ENCODE results near the gene NCMAP. TPM values are rescaled to one million over a fixed set of nuclear protein-coding genes. Genes with fewer than 3 reads are reported as not detected.

Gene NCMAP
- polyA plus RNA-seq, 1 of the 3 experiments (the other 2 are of a cell fraction) = not detected

DNA sequence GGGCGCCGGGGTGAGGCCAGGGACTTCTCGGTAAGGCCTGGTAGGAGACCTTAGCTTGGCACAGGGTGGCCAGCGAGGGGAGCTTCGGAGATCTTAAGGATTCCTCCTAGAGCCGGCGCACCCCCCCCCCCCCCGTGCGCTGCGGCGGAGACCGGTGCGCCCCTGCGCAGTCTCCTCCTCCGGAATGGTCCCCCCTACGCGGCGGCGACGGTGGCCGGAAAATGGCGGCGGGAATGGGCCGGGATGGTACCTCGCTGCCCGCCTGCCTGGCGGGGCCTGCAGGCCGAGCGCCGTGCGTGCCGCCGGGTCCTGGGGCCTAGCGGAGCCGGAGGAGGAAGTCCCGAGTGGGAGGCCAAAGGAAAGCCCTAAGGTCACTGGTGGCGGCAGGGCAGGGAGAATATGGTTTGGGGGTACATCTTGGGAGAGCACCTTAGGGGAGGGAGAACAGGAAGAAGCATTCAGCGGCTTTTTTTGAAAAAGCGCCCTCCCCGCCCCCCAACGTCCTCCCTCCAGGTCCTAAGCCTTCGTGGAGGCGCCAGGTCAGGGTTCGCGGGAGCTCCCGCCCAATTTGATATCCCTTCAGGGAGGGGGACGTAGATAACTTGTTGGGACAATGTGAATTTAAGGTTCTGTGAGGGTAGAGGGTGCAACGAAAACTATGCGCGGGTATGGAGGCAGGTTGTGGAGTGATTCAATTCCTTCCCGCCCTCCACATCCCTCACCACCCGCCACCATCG lies 87.6 kb downstream of the NCMAP start:
- H3K4me3 ChIP-seq (ENCODE audit: low read depth in 2 of 2, low read length in 1 of 2) = peak overlapping the region; percentile 84 to 86
- WGBS (ENCODE audit: low lambda C conversion rate) = 0% methylated on average over 26 of the region's 53 CpGs
- H2AFZ ChIP-seq (ENCODE audit: low read depth) = peak overlapping the region; percentile 25; the same call in 1 of the 2 replicates
- POLR2A ChIA-PET = interaction anchor here (0.5 kb wide), 1 partner anchor 730 kb away, joined by 3 read pairs; no protein-coding TSS in a partner anchor
- H3K9me3 ChIP-seq = no peaks in the 10 kb centered on the region
- peaks cover 32 to 35% of the 10 kb centered on the region in 2 experiments for H3K36me3 ChIP-seq (replicated peaks in 1 of 2; ENCODE audit: control insufficient read depth in 1 of 2, insufficient read depth in 2 of 2, low read length in 1 of 2)
- H4K20me1 ChIP-seq (ENCODE audit: insufficient read depth) = peaks cover 33% of the 10 kb centered on the region
- H3K4me2 ChIP-seq = peak overlapping the region; percentile 92
- H3K9ac ChIP-seq = peak overlapping the region; percentile 93
- H3K79me2 ChIP-seq (ENCODE audit: insufficient read depth) = peaks cover 64% of the 10 kb centered on the region
- H3F3A ChIP-seq (replicated peaks; ENCODE audit: insufficient read depth) = peaks cover 14% of the 10 kb centered on the region
- TF ChIP-seq SIN3A (IDR thresholded peaks at IDR 0.05; ENCODE audit: borderline replicate concordance, low read depth, low read length) = peak; percentile 17; the same call in 1 of the 2 replicates
- TF ChIP-seq TAF1 (IDR thresholded peaks at IDR 0.05; ENCODE audit: borderline replicate concordance, low read depth, low read length) = no peak
- TF ChIP-seq YY1 (IDR thresholded peaks at IDR 0.05; ENCODE audit: low read depth) = peak; percentile 90
- TF ChIP-seq GABPA (IDR thresholded peaks at IDR 0.05; ENCODE audit: low read depth) = peak; percentile 9; the same call in 1 of the 2 replicates
- peak in 1 of 2 experiments; percentile 18; a peak in 1 of 4 replicates for TF ChIP-seq EP300 (IDR thresholded peaks at IDR 0.05; ENCODE audit: borderline replicate concordance in 1 of 2, low read depth in 1 of 2, low read length in 1 of 2)
- H3K4me1 ChIP-seq (ENCODE audit: control insufficient read depth in 1 of 2, insufficient read depth in 2 of 2, low read depth in 1 of 2, low read length in 1 of 2) = peaks cover 15% of the 10 kb centered on the region in 2 experiments; a peak in 3 of 4 replicates
- no peaks in the 10 kb centered on the region for H3K27me3 ChIP-seq (ENCODE audit: insufficient read depth)
- no peaks in the 10 kb centered on the region for H3K9me2 ChIP-seq
- DNase-seq = peak; percentile 84
- peak overlapping the region; percentile 84 to 89 for H3K27ac ChIP-seq (ENCODE audit: low read depth in 2 of 2, low read length in 1 of 2)
- CTCF ChIA-PET = interaction anchor here (0.8 to 2.0 kb wide), 3 partner anchors 13 to 192 kb away, joined by 4 to 7 read pairs (median 5); no protein-coding TSS in a partner anchor

DNA sequence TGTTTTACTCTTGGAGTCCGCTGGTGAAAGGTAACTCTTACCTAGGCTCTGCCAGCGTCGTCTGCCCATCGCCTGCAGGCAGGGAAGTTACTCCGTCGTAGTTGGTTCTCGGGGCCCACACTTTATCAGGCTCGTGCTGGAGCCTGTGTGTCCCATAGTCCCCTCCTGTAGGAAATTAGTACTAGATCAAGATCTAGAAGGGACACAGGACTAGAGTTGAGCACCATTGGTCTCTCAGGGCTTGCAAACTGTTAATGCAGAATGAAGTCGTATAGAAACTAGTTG lies 88.2 kb downstream of the NCMAP start:
- H3F3A ChIP-seq (replicated peaks; ENCODE audit: insufficient read depth) = peaks cover 19% of the 10 kb centered on the region
- H3K4me1 ChIP-seq (ENCODE audit: control insufficient read depth in 1 of 2, insufficient read depth in 2 of 2, low read depth in 1 of 2, low read length in 1 of 2) = peaks cover 15% of the 10 kb centered on the region in 2 experiments; a peak in 3 of 4 replicates
- peak overlapping the region; percentile 84 to 86 for H3K4me3 ChIP-seq (ENCODE audit: low read depth in 2 of 2, low read length in 1 of 2)
- POLR2A ChIA-PET = no interaction called here
- peak; percentile 27 for DNase-seq
- H3K9me2 ChIP-seq = no peaks in the 10 kb centered on the region
- H3K79me2 ChIP-seq (ENCODE audit: insufficient read depth) = peaks cover 69% of the 10 kb centered on the region
- H2AFZ ChIP-seq (ENCODE audit: low read depth) = no peak overlapping the region
- H3K9me3 ChIP-seq = no peaks in the 10 kb centered on the region
- CTCF ChIA-PET = interaction anchor here (1.6 to 2.0 kb wide), 2 partner anchors 13 to 191 kb away, joined by 4 to 7 read pairs; no protein-coding TSS in a partner anchor
- H4K20me1 ChIP-seq (ENCODE audit: insufficient read depth) = peaks cover 33% of the 10 kb centered on the region
- H3K36me3 ChIP-seq (replicated peaks in 1 of 2; ENCODE audit: control insufficient read depth in 1 of 2, insufficient read depth in 2 of 2, low read length in 1 of 2) = peaks cover 37 to 40% of the 10 kb centered on the region in 2 experiments
- H3K4me2 ChIP-seq = peak overlapping the region; percentile 92
- H3K27ac ChIP-seq (ENCODE audit: low read depth in 2 of 2, low read length in 1 of 2) = peak overlapping the region; percentile 84 to 89; a peak in 3 of 4 replicates
- H3K27me3 ChIP-seq (ENCODE audit: insufficient read depth) = no peaks in the 10 kb centered on the region
- WGBS (ENCODE audit: low lambda C conversion rate) = under 1% methylated on average over 9 of the region's 9 CpGs
- peak overlapping the region; percentile 93 for H3K9ac ChIP-seq
- no peak for TF ChIP-seq FOXM1 (IDR thresholded peaks at IDR 0.05; ENCODE audit: low read depth)

DNA sequence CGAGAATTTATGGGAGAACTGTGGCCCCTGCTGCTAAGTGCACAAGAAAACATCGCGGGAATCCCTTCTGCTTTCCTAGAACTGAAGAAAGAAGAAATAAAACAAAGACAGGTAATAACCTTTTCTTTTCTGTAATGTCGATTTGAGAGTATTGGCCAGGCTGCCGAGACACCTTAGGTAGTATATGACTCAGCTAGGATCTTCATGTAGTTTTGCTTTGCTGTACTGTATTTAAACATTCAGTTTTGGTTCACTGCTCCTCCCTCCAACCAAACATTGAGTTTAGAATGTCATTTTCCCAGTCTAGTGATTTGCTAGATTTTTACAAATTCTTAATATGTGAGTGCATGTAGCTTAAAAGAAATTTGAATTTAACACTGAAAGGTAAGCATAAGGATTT lies 93.0 kb downstream of the NCMAP start:
- H3K27me3 ChIP-seq (ENCODE audit: insufficient read depth) = no peaks in the 10 kb centered on the region
- peaks cover 86% of the 10 kb centered on the region for H3K79me2 ChIP-seq (ENCODE audit: insufficient read depth)
- no peak overlapping the region for H3K4me2 ChIP-seq
- no peak for DNase-seq
- H3F3A ChIP-seq (replicated peaks; ENCODE audit: insufficient read depth) = peaks cover 26% of the 10 kb centered on the region
- POLR2A ChIA-PET = no interaction called here
- peaks cover 80 to 88% of the 10 kb centered on the region in 2 experiments for H3K36me3 ChIP-seq (replicated peaks in 1 of 2; ENCODE audit: control insufficient read depth in 1 of 2, insufficient read depth in 2 of 2, low read length in 1 of 2)
- H3K9me3 ChIP-seq = no peaks in the 10 kb centered on the region
- no peak overlapping the region for H3K9ac ChIP-seq
- CTCF ChIA-PET = interaction anchor here (1.9 kb wide), 1 partner anchor 40 kb away, joined by 5 read pairs; no protein-coding TSS in a partner anchor
- no peak overlapping the region for H3K27ac ChIP-seq (ENCODE audit: low read depth in 2 of 2, low read length in 1 of 2)
- peaks cover 8 to 15% of the 10 kb centered on the region in 2 experiments; a peak in 3 of 4 replicates for H3K4me1 ChIP-seq (ENCODE audit: control insufficient read depth in 1 of 2, insufficient read depth in 2 of 2, low read depth in 1 of 2, low read length in 1 of 2)
- H2AFZ ChIP-seq (ENCODE audit: low read depth) = no peak overlapping the region
- H4K20me1 ChIP-seq (ENCODE audit: insufficient read depth) = peaks cover 29% of the 10 kb centered on the region
- WGBS (ENCODE audit: low lambda C conversion rate) = 98% methylated on average over 5 of the region's 5 CpGs
- TF ChIP-seq, protein P1, sequence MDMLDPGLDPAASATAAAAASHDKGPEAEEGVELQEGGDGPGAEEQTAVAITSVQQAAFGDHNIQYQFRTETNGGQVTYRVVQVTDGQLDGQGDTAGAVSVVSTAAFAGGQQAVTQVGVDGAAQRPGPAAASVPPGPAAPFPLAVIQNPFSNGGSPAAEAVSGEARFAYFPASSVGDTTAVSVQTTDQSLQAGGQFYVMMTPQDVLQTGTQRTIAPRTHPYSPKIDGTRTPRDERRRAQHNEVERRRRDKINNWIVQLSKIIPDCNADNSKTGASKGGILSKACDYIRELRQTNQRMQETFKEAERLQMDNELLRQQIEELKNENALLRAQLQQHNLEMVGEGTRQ (IDR thresholded peaks at IDR 0.05; ENCODE audit: borderline replicate concordance, low read depth, low read length) = no peak
- no peak for TF ChIP-seq TEAD4 (IDR thresholded peaks at IDR 0.05; ENCODE audit: borderline replicate concordance, insufficient read depth)
- no peak for TF ChIP-seq RCOR1 (IDR thresholded peaks at IDR 0.05; ENCODE audit: low read length)
- no peak for TF ChIP-seq RXRA (IDR thresholded peaks at IDR 0.05; ENCODE audit: borderline replicate concordance, low read depth)
- no peak for TF ChIP-seq EP300 (IDR thresholded peaks at IDR 0.05; ENCODE audit: borderline replicate concordance in 1 of 2, low read depth in 1 of 2, low read length in 1 of 2)
- no peak for TF ChIP-seq CHD2 (IDR thresholded peaks at IDR 0.05; ENCODE audit: low read length, partially characterized antibody)
- no peak for TF ChIP-seq YY1 (IDR thresholded peaks at IDR 0.05; ENCODE audit: low read depth)
- no peak for TF ChIP-seq ELF1 (IDR thresholded peaks at IDR 0.05)
- TF ChIP-seq RAD21 (IDR thresholded peaks at IDR 0.05; ENCODE audit: low read length) = no peak
- TF ChIP-seq SMC3 (IDR thresholded peaks at IDR 0.05; ENCODE audit: low read depth, low read length) = no peak
- H3K4me3 ChIP-seq (ENCODE audit: low read depth in 2 of 2, low read length in 1 of 2) = no peak overlapping the region
- no peaks in the 10 kb centered on the region for H3K9me2 ChIP-seq

Measured in SK-N-SH (cell line).